ENCODE data around the gene CABP4. TPM values are rescaled to one million over a fixed set of nuclear protein-coding genes. Genes with fewer than 3 reads are reported as not detected.

Gene CABP4
- total RNA-seq, 4 donors from 2014 or later = 0.67 to 1.9 TPM; not detected in 2

- Histone ChIP-seq H3K36me3 (no peaks in the 10 kb centered on the region), H3K4me1 (no peaks in the 10 kb centered on the region), H3K27me3 (no peaks in the 10 kb centered on the region), H3K27ac (peak overlapping the region; percentile 94 to 99), H3K9me3 (no peaks in the 10 kb centered on the region), H3K4me3 (peak overlapping the region; percentile 45 to 93)
- no peak for DNase-seq
- intact Hi-C loops (cut with DNase I; ENCODE audit: low total_unique reads) = no loop called here
- TF ChIP-seq POLR2A (IDR thresholded peaks at IDR 0.05) = no peak
- TF ChIP-seq, protein P1, sequence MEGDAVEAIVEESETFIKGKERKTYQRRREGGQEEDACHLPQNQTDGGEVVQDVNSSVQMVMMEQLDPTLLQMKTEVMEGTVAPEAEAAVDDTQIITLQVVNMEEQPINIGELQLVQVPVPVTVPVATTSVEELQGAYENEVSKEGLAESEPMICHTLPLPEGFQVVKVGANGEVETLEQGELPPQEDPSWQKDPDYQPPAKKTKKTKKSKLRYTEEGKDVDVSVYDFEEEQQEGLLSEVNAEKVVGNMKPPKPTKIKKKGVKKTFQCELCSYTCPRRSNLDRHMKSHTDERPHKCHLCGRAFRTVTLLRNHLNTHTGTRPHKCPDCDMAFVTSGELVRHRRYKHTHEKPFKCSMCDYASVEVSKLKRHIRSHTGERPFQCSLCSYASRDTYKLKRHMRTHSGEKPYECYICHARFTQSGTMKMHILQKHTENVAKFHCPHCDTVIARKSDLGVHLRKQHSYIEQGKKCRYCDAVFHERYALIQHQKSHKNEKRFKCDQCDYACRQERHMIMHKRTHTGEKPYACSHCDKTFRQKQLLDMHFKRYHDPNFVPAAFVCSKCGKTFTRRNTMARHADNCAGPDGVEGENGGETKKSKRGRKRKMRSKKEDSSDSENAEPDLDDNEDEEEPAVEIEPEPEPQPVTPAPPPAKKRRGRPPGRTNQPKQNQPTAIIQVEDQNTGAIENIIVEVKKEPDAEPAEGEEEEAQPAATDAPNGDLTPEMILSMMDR (IDR thresholded peaks at IDR 0.05) = no peak
Measured at GRCh38 chr11:67442504-67443404, 12.4 kb upstream of the CABP4 start.

GRCh38 chr11:67445515-67445914, 9.6 kb upstream of the CABP4 start:
- TF ChIP-seq POLR2A (IDR thresholded peaks at IDR 0.05) = no peak
- TF ChIP-seq, protein P1 (IDR thresholded peaks at IDR 0.05) = no peak
- Histone ChIP-seq H3K27me3 (no peaks in the 10 kb centered on the region), H3K9me3 (no peaks in the 10 kb centered on the region), H3K27ac (no peak overlapping the region), H3K4me3 (no peak overlapping the region), H3K4me1 (no peaks in the 10 kb centered on the region), H3K36me3 (no peaks in the 10 kb centered on the region)
- intact Hi-C loops (cut with DNase I; ENCODE audit: low total_unique reads) = no loop called here
- DNase-seq = no peak

DNA sequence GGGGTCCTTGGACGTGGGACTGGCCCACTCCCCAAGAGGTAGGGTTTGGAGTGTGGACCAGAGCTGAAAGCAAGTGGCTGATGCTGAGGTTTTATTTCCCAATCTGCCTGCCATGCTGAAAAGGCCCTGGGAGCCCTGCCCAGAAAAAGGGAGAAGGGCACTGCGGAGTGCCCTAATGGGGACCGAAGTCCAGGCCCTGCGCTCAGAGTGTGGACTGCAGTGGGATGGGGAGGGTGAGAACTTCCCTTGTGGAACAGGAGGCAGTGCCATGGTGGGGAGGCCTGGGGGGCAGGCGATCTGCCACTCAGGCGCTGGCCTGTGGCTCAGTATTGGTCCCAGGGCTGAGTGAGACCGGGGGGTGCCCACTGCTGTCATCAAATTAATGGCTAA, 6.9 kb upstream of the CABP4 start:
- TF ChIP-seq POLR2A (IDR thresholded peaks at IDR 0.05) = no peak
- TF ChIP-seq, protein P1 (IDR thresholded peaks at IDR 0.05) = no peak
- no peak overlapping the region for H3K4me3 ChIP-seq
- intact Hi-C loops (cut with DNase I; ENCODE audit: low total_unique reads) = no loop called here
- H3K27me3 ChIP-seq = no peaks in the 10 kb centered on the region
- H3K9me3 ChIP-seq = no peaks in the 10 kb centered on the region
- no peak for DNase-seq
- no peaks in the 10 kb centered on the region for H3K4me1 ChIP-seq
- H3K36me3 ChIP-seq = no peaks in the 10 kb centered on the region
- H3K27ac ChIP-seq = no peak overlapping the region

- no peak for TF ChIP-seq POLR2A (IDR thresholded peaks at IDR 0.05)
- TF ChIP-seq, protein P1 (IDR thresholded peaks at IDR 0.05) = no peak
- H3K36me3 ChIP-seq = no peaks in the 10 kb centered on the region
- no peaks in the 10 kb centered on the region for H3K9me3 ChIP-seq
- no peaks in the 10 kb centered on the region for H3K27me3 ChIP-seq
- intact Hi-C loops (cut with DNase I; ENCODE audit: low total_unique reads) = no loop called here
- no peak overlapping the region for H3K4me3 ChIP-seq
- DNase-seq = no peak
- H3K27ac ChIP-seq = no peak overlapping the region
- H3K4me1 ChIP-seq = no peaks in the 10 kb centered on the region
Measured at GRCh38 chr11:67449116-67449844, 5.9 kb upstream of the CABP4 start.

Data from uterus (tissue), 4 donors.